Measurements from ENCODE around the gene JAM2.

Gene JAM2

DNA sequence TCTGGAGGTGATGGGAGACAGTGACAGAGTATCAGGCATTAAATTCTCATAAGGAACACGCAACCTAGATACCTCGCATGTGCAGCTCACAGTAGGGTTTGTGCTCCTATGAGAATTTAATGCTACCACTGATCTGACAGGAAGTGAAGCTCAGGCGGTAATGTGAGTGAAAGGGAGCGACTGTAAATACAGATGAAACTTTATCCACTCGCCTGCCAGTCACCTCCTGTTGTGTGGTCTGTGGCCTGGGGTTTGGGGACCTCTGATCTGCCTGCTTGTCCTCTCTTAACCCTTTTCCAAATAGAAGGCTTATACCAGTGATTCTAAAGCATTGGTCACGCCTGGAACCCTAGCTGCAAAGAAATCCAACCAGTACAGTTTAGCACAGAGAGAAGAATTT lies 111.0 kb downstream of the JAM2 start:
- no peak for TF ChIP-seq TEAD4 (IDR thresholded peaks at IDR 0.05)
- TF ChIP-seq TAF1 (IDR thresholded peaks at IDR 0.05; ENCODE audit: low read depth): no peak
- no peak for TF ChIP-seq MAX (IDR thresholded peaks at IDR 0.05)
- TF ChIP-seq, protein P1, sequence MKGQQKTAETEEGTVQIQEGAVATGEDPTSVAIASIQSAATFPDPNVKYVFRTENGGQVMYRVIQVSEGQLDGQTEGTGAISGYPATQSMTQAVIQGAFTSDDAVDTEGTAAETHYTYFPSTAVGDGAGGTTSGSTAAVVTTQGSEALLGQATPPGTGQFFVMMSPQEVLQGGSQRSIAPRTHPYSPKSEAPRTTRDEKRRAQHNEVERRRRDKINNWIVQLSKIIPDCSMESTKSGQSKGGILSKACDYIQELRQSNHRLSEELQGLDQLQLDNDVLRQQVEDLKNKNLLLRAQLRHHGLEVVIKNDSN (IDR thresholded peaks at IDR 0.05): no peak
- no peak for TF ChIP-seq RAD21 (IDR thresholded peaks at IDR 0.05; ENCODE audit: low read depth)

DNA sequence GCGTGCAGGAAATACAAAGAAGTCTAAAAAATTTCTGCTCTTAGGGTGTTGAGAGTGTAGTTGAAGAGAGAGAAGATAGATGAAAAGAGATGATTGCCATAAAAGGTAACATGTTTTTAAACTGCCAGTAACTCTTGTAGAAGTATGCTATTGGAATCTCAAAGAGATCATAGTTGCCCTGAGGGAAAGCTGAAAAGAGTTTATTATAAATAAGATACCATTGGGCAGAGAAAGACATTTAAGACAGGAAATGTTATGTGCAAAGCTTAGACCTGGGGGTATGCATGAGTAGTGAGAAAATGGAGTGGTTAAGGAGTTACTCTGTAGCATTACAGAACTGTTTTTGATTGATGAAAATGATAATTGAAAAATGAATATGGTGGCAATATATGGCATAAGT lies 113.4 kb downstream of the JAM2 start:
- no peak for TF ChIP-seq FOXM1 (IDR thresholded peaks at IDR 0.05; ENCODE audit: borderline replicate concordance, low read depth)
- TF ChIP-seq MAX (IDR thresholded peaks at IDR 0.05): no peak
- TF ChIP-seq YY1 (IDR thresholded peaks at IDR 0.05; ENCODE audit: low read depth): no peak
- TF ChIP-seq EP300 (IDR thresholded peaks at IDR 0.05; ENCODE audit: borderline replicate concordance): no peak
- TF ChIP-seq TAF1 (IDR thresholded peaks at IDR 0.05; ENCODE audit: low read depth): no peak
- TF ChIP-seq NFIC (IDR thresholded peaks at IDR 0.05): no peak
- no peak for TF ChIP-seq TEAD4 (IDR thresholded peaks at IDR 0.05)
- TF ChIP-seq RAD21 (IDR thresholded peaks at IDR 0.05; ENCODE audit: low read depth): no peak
- TF ChIP-seq ZBTB7A (IDR thresholded peaks at IDR 0.05; ENCODE audit: low read depth): no peak
- no peak for TF ChIP-seq TCF12 (IDR thresholded peaks at IDR 0.05; ENCODE audit: low read depth)
- TF ChIP-seq EGR1 (IDR thresholded peaks at IDR 0.05): no peak
- TF ChIP-seq REST (IDR thresholded peaks at IDR 0.05; ENCODE audit: low read depth): no peak
- no peak for TF ChIP-seq CREB1 (IDR thresholded peaks at IDR 0.05; ENCODE audit: low read depth)
- no peak for TF ChIP-seq CEBPB (IDR thresholded peaks at IDR 0.05)
- TF ChIP-seq, protein P1 (IDR thresholded peaks at IDR 0.05): no peak

GRCh38 chr21:25756190-25756932 lies 117.3 kb downstream of the JAM2 start:
- no peak for TF ChIP-seq EP300 (IDR thresholded peaks at IDR 0.05; ENCODE audit: borderline replicate concordance)
- TF ChIP-seq TAF1 (IDR thresholded peaks at IDR 0.05; ENCODE audit: low read depth): no peak
- TF ChIP-seq CREB1 (IDR thresholded peaks at IDR 0.05; ENCODE audit: low read depth): no peak
- no peak for TF ChIP-seq MAX (IDR thresholded peaks at IDR 0.05)
- TF ChIP-seq EGR1 (IDR thresholded peaks at IDR 0.05): no peak
- no peak for TF ChIP-seq CEBPB (IDR thresholded peaks at IDR 0.05)

GRCh38 chr21:25757531-25757930 lies 118.5 kb downstream of the JAM2 start:
- TF ChIP-seq FOXM1 (IDR thresholded peaks at IDR 0.05; ENCODE audit: borderline replicate concordance, low read depth) (no peak), TEAD4 (IDR thresholded peaks at IDR 0.05) (no peak), REST (IDR thresholded peaks at IDR 0.05; ENCODE audit: low read depth) (no peak), RAD21 (IDR thresholded peaks at IDR 0.05; ENCODE audit: low read depth) (no peak), EGR1 (IDR thresholded peaks at IDR 0.05) (no peak), YY1 (IDR thresholded peaks at IDR 0.05; ENCODE audit: low read depth) (no peak), CREB1 (IDR thresholded peaks at IDR 0.05; ENCODE audit: low read depth) (no peak), TCF12 (IDR thresholded peaks at IDR 0.05; ENCODE audit: low read depth) (no peak), EP300 (IDR thresholded peaks at IDR 0.05; ENCODE audit: borderline replicate concordance) (no peak), NFIC (IDR thresholded peaks at IDR 0.05) (no peak), CEBPB (IDR thresholded peaks at IDR 0.05) (no peak), MAX (IDR thresholded peaks at IDR 0.05) (no peak)
- TF ChIP-seq, protein P1 (IDR thresholded peaks at IDR 0.05): no peak

- TF ChIP-seq NFIC (IDR thresholded peaks at IDR 0.05): no peak
- TF ChIP-seq CEBPB (IDR thresholded peaks at IDR 0.05): no peak
- no peak for TF ChIP-seq EGR1 (IDR thresholded peaks at IDR 0.05)
- no peak for TF ChIP-seq TCF12 (IDR thresholded peaks at IDR 0.05; ENCODE audit: low read depth)
- no peak for TF ChIP-seq TEAD4 (IDR thresholded peaks at IDR 0.05)
- no peak for TF ChIP-seq MAX (IDR thresholded peaks at IDR 0.05)
- no peak for TF ChIP-seq YY1 (IDR thresholded peaks at IDR 0.05; ENCODE audit: low read depth)
- TF ChIP-seq RAD21 (IDR thresholded peaks at IDR 0.05; ENCODE audit: low read depth): no peak
Measured at GRCh38 chr21:25759573-25759972, 120.5 kb downstream of the JAM2 start.

All from Ishikawa (cell line).